Muscle layer of duodenum (tissue), 2 donors: Measurements from ENCODE around the gene MOK.

Experiments used
- H3K27ac ChIP-seq: one replicate; pipeline ENCODE4 v1.7.0; 2013; ENCODE audit warnings: mild to moderate bottlenecking, low read length
- H3K27me3 ChIP-seq: one replicate; pipeline ENCODE4 v1.7.0; 2013; ENCODE audit warnings: low read depth, mild to moderate bottlenecking, control low read depth, low read length
- H3K36me3 ChIP-seq, 2 donors: one replicate each; pipeline ENCODE4 v1.7.0; 2013; ENCODE audit warnings: low read length in 2 of 2, control low read depth in 1 of 2, mild to moderate bottlenecking in 1 of 2; ENCODE audit not compliant: insufficient read depth in 2 of 2, control insufficient read depth in 1 of 2
- H3K4me1 ChIP-seq, 2 donors: one replicate each; pipeline ENCODE4 v1.7.0; 2013; ENCODE audit warnings: low read length in 2 of 2, mild to moderate bottlenecking in 2 of 2, control low read depth in 1 of 2, moderate library complexity in 1 of 2; ENCODE audit not compliant: insufficient read depth in 2 of 2, control insufficient read depth in 1 of 2
- H3K4me3 ChIP-seq, 2 donors: one replicate each; pipeline ENCODE4 v1.7.0; 2013; ENCODE audit warnings: low read length in 2 of 2, low read depth in 1 of 2, mild to moderate bottlenecking in 1 of 2
- H3K9me3 ChIP-seq, 2 donors: one replicate each; pipeline ENCODE4 v1.7.0; 2013; ENCODE audit warnings: low read length in 2 of 2, control low read depth in 1 of 2, mild to moderate bottlenecking in 1 of 2; ENCODE audit not compliant: control insufficient read depth in 1 of 2
- donor health status: healthy.

Gene MOK

DNA sequence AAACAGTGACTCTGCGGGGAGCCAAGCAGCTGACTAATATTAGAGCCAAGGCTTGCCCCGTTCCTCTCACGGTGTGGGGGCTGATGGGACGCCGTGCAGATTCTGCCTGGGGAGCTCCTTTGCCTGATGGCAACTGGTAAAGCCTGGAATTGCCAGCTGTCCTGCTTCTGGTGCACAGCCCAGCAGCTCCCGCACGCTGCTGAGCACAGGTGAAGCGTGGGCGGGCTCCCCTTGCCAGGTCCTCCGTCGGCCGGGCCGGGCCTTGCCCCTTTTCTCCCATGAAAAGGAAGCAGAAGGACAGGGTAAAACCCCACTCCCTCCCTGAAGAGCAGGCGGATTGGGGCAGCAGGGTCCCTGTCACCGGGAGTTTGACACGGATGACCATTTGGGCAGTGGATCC, 86.3 kb downstream of the MOK start:
- no peaks in the 10 kb centered on the region for H3K27me3 ChIP-seq
- H3K4me3 ChIP-seq: no peak overlapping the region
- peaks cover 0 to 16% of the 10 kb centered on the region in 2 donors for H3K4me1 ChIP-seq
- H3K36me3 ChIP-seq: peaks cover 4 to 20% of the 10 kb centered on the region in 2 donors
- no peak overlapping the region for H3K27ac ChIP-seq
- no peaks in the 10 kb centered on the region for H3K9me3 ChIP-seq

DNA sequence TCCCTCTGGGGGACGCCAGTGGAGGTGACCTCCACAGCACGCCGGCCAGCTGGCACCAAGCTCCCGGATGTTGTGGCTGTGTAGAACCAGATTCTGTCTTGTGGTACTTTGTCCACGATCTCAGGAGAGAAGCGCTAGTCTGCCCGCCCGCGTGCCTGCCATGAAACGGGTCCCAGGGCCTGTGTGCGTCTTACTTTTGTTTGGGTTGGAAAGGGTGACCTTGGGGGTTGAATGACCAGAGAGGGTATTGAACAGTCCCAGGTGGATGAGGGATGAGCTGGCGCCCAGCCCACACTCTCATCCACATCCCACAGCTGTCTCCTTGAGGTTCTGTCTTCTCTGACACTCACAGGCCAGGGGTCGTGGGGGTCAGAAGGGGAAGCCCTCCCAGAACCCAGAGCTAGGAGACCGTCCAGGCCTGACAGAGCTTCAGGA, 87.0 kb downstream of the MOK start:
- Histone ChIP-seq H3K4me1 (peaks cover 0 to 16% of the 10 kb centered on the region in 2 donors), H3K36me3 (peaks cover 4 to 19% of the 10 kb centered on the region in 2 donors), H3K27ac (no peak overlapping the region), H3K4me3 (no peak overlapping the region), H3K27me3 (no peaks in the 10 kb centered on the region), H3K9me3 (no peaks in the 10 kb centered on the region)

- Histone ChIP-seq H3K9me3 (no peaks in the 10 kb centered on the region), H3K27me3 (no peaks in the 10 kb centered on the region), H3K4me3 (no peak overlapping the region), H3K4me1 (peaks cover 0 to 16% of the 10 kb centered on the region in 2 donors), H3K27ac (no peak overlapping the region), H3K36me3 (peaks cover 1 to 17% of the 10 kb centered on the region in 2 donors)
Measured at GRCh38 chr14:102217399-102217798, 87.6 kb downstream of the MOK start.

GRCh38 chr14:102215576-102216250, 89.3 kb downstream of the MOK start:
- Histone ChIP-seq H3K27ac (no peak overlapping the region), H3K9me3 (no peaks in the 10 kb centered on the region), H3K4me3 (no peak overlapping the region), H3K4me1 (peaks cover 0 to 16% of the 10 kb centered on the region in 2 donors), H3K27me3 (no peaks in the 10 kb centered on the region), H3K36me3 (peaks cover 0 to 4% of the 10 kb centered on the region in 2 donors)

DNA sequence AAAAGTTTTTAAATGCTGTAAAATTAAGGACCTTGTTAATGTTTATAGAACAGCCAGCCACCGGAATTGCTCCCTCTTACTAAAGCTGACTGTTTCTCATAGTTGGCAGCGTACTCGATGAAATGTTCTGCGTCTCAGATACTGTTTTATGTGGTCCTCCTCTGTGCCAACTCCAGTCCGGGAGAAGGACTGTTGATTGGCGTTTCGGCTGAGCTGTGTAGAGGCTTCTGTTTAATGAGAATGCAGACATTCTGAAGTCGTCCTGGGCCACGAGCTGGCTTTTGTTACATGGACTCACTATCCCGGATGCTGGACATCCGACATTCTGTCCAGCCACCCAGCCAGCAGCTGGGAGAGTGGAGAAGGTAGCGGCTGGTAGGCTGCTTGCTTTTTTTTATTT, 89.9 kb downstream of the MOK start:
- Histone ChIP-seq H3K4me1 (peaks cover 0 to 16% of the 10 kb centered on the region in 2 donors), H3K36me3 (peaks cover 0 to 4% of the 10 kb centered on the region in 2 donors), H3K27ac (no peak overlapping the region), H3K27me3 (no peaks in the 10 kb centered on the region), H3K4me3 (no peak overlapping the region), H3K9me3 (no peaks in the 10 kb centered on the region)

- H3K27ac ChIP-seq: no peak overlapping the region
- H3K9me3 ChIP-seq: no peaks in the 10 kb centered on the region
- peaks cover 0 to 16% of the 10 kb centered on the region in 2 donors for H3K4me1 ChIP-seq
- H3K4me3 ChIP-seq: no peak overlapping the region
- peaks cover 5 to 12% of the 10 kb centered on the region in 2 donors for H3K36me3 ChIP-seq
- no peaks in the 10 kb centered on the region for H3K27me3 ChIP-seq
Measured at GRCh38 chr14:102213984-102214658, 90.8 kb downstream of the MOK start.

GRCh38 chr14:102213470-102213869, 91.5 kb downstream of the MOK start:
- H3K27ac ChIP-seq: no peak overlapping the region
- no peak overlapping the region for H3K4me3 ChIP-seq
- no peaks in the 10 kb centered on the region for H3K27me3 ChIP-seq
- peaks cover 0 to 16% of the 10 kb centered on the region in 2 donors for H3K4me1 ChIP-seq
- H3K36me3 ChIP-seq: peaks cover 10 to 18% of the 10 kb centered on the region in 2 donors
- no peaks in the 10 kb centered on the region for H3K9me3 ChIP-seq

GRCh38 chr14:102212845-102213244, 92.1 kb downstream of the MOK start:
- Histone ChIP-seq H3K36me3 (peaks cover 13 to 19% of the 10 kb centered on the region in 2 donors), H3K27me3 (no peaks in the 10 kb centered on the region), H3K27ac (no peak overlapping the region), H3K4me1 (peaks cover 0 to 16% of the 10 kb centered on the region in 2 donors), H3K9me3 (no peaks in the 10 kb centered on the region), H3K4me3 (no peak overlapping the region)

GRCh38 chr14:102212356-102212755, 92.6 kb downstream of the MOK start:
- no peak overlapping the region for H3K4me3 ChIP-seq
- H3K27ac ChIP-seq: no peak overlapping the region

GRCh38 chr14:102211240-102211639, 93.7 kb downstream of the MOK start:
- no peaks in the 10 kb centered on the region for H3K9me3 ChIP-seq
- H3K27me3 ChIP-seq: no peaks in the 10 kb centered on the region
- peaks cover 13 to 24% of the 10 kb centered on the region in 2 donors for H3K36me3 ChIP-seq
- H3K4me3 ChIP-seq: no peak overlapping the region
- peaks cover 0 to 16% of the 10 kb centered on the region in 2 donors for H3K4me1 ChIP-seq
- H3K27ac ChIP-seq: no peak overlapping the region

More at GRCh38 chr14:102212356-102212755, 92.6 kb downstream of the MOK start:
- Histone ChIP-seq H3K36me3 (peaks cover 13 to 19% of the 10 kb centered on the region in 2 donors), H3K4me1 (peaks cover 0 to 16% of the 10 kb centered on the region in 2 donors), H3K27me3 (no peaks in the 10 kb centered on the region), H3K9me3 (no peaks in the 10 kb centered on the region)

DNA sequence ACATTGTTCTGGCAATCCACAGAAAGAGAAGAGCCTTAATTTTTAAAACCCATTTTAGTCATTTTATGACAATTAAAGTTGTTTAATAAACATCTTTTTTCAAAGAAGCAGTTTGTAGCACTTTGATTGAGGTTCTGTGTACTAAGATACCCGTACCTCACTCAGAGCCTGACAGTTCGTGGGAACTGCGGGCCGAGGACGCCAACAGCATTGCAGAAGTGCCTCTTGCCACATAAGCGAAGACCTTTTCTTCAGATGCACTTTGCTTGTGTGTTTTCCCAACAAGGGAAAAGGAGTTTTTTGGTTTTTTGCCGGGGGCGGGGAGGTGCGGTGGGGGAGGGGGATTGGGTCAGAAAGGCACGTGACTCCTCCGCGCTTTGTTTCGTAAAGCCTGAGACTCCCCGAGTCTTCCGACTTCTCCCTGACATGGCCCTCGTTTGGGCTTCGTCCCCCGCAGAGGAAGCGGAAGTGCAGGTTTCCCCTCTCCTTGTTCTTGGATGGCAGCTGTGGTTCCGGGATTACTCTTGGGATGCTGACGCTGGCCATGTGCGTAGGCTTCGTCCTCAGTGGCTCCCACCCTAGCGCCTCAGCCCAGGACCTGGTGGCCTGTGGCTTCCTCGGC, 94.4 kb downstream of the MOK start:
- Histone ChIP-seq H3K9me3 (no peaks in the 10 kb centered on the region), H3K4me1 (peaks cover 0 to 9% of the 10 kb centered on the region in 2 donors), H3K27me3 (no peaks in the 10 kb centered on the region), H3K4me3 (no peak overlapping the region), H3K27ac (no peak overlapping the region), H3K36me3 (peaks cover 13 to 26% of the 10 kb centered on the region in 2 donors)
